H1 (cell line): ENCODE results near the gene THRB. TPM values are rescaled to one million over a fixed set of nuclear protein-coding genes. Genes with fewer than 3 reads are reported as not detected.

Experiments
- EZH2 ChIP-seq: fragments of 200-600 bp; sonication (generic); IDR thresholded peaks from 2 replicates; pipeline ENCODE4 v1.7.1; 2012; ENCODE audit warnings: low read depth, mild to moderate bottlenecking, moderate library complexity, low read length, inconsistent platforms; ENCODE audit not compliant: severe bottlenecking
- YY1 ChIP-seq: IDR thresholded peaks from 2 replicates; pipeline ENCODE4 v1.6.1; 2011; ENCODE audit warnings: low read depth, mild to moderate bottlenecking, low read length
- polyA plus RNA-seq, 7 experiments: library from polyadenylated mRNA; depleted of rRNA in 3 of 7; stranded (reverse) in 5 of 7; unstranded in 2 of 7; fragments of >200 nt in 5 of 7; fragments of 200-250 nt in 2 of 7; gene quantifications; 1 replicate in 5 of 7; 2 replicates in 1 of 7; 4 replicates in 1 of 7; pipeline versions ENCODE4 v1.2.1 to v1.2.3, GENCODE V29; 2011 to 2013; ENCODE audit warnings: missing spikeins in 2 of 7, mixed read lengths in 2 of 7
- total RNA-seq: library from RNA; stranded (reverse); fragmentation: NEBNext Ultra II Directional; extraction: Animal tissue kit (Norgen Biotek cat#: 25700); gene quantifications from 2 replicates; pipeline ENCODE4 v1.2.1, GENCODE V29; 2021

THRB gene
- total and polyA plus RNA-seq, 2 of the 8 experiments (the other 6 are each of a cell fraction or from before 2014, with no cell fraction given) = 0.98 to 3.9 TPM

- no peak for TF ChIP-seq EZH2
- no peak for TF ChIP-seq YY1
Measured at GRCh38 chr3:24510030-24510648, 15.5 kb upstream of the THRB start (continued).
